Endodermal cell (in vitro differentiated cells): ENCODE measurements around the gene KLF3. TPM values are rescaled to one million over a fixed set of nuclear protein-coding genes. Genes with fewer than 3 reads are reported as not detected.

Experiments used
- DNase-seq: peaks from one replicate; pipeline ENCODE4 v3.0.0-alpha.2; 2017
- H3K27ac ChIP-seq: 2 replicates; pipeline ENCODE4 v1.5.1; 2013; ENCODE audit warnings: mild to moderate bottlenecking, low read depth, low read length, moderate library complexity
- H3K27me3 ChIP-seq: 2 replicates; pipeline ENCODE4 v1.6.1; 2013; ENCODE audit warnings: mild to moderate bottlenecking, low read length, moderate library complexity; ENCODE audit not compliant: insufficient read depth, control insufficient read depth, poor library complexity, severe bottlenecking
- H3K36me3 ChIP-seq: 2 replicates; pipeline ENCODE4 v1.7.0; 2013; ENCODE audit warnings: mild to moderate bottlenecking, low read length, moderate library complexity; ENCODE audit not compliant: control insufficient read depth, insufficient read depth
- H3K4me1 ChIP-seq: one replicate; pipeline ENCODE4 v1.7.0; 2013; ENCODE audit warnings: low read length; ENCODE audit not compliant: control insufficient read depth, insufficient read depth
- H3K4me3 ChIP-seq: 2 replicates; pipeline ENCODE4 v1.5.1; 2013; ENCODE audit warnings: mild to moderate bottlenecking, low read length, moderate library complexity
- H3K9ac ChIP-seq: 2 replicates; pipeline ENCODE4 v1.6.1; 2013; ENCODE audit warnings: mild to moderate bottlenecking, low read length, moderate library complexity; ENCODE audit not compliant: poor library complexity, severe bottlenecking; ENCODE audit errors: extremely low read depth
- H3K9me3 ChIP-seq: 2 replicates; pipeline ENCODE4 v1.6.1; 2013; ENCODE audit warnings: mild to moderate bottlenecking, low read length, moderate library complexity; ENCODE audit not compliant: control insufficient read depth
- H3K27ac Mint-ChIP-seq: 2 replicates; pipeline ENCODE4 v1.8.0; 2020; ENCODE audit warnings: mixed read lengths
- H3K27me3 Mint-ChIP-seq: 2 replicates; pipeline ENCODE4 v1.8.0; 2021; ENCODE audit warnings: mild to moderate bottlenecking, mixed read lengths; ENCODE audit not compliant: insufficient read depth
- H3K36me3 Mint-ChIP-seq: 2 replicates; pipeline ENCODE4 v1.8.0; 2020; ENCODE audit warnings: low read depth, mixed read lengths
- H3K4me1 Mint-ChIP-seq: 2 replicates; pipeline ENCODE4 v1.8.0; 2020; ENCODE audit warnings: mixed read lengths
- H3K4me3 Mint-ChIP-seq: 2 replicates; pipeline ENCODE4 v1.8.0; 2020; ENCODE audit warnings: mild to moderate bottlenecking, moderate library complexity, mixed read lengths
- H3K9me3 Mint-ChIP-seq: 2 replicates; pipeline ENCODE4 v1.8.0; 2020; ENCODE audit warnings: mild to moderate bottlenecking, mixed read lengths
- WGBS, 2 experiments: methylation state at CpG; one replicate each; pipeline versions ENCODE4 v1.1.5 to v1.1.7; 2013; ENCODE audit warnings: missing lambda C conversion rate in 2 of 2, mixed read lengths in 1 of 2; ENCODE audit not compliant: insufficient coverage in 1 of 2, insufficient read length in 1 of 2; 5-methylcytosine and 5-hydroxymethylcytosine counted together
- total RNA-seq, 2 donors: library from RNA; stranded (reverse); fragmentation: NEBNext Ultra II Directional in 1 of 2; extraction: Animal tissue kit (Norgen Biotek cat#: 25700) in 1 of 2; gene quantifications; 2 replicates in 1 of 2; 3 replicates in 1 of 2; pipeline ENCODE4 v1.2.1, GENCODE V29; 2021
- TF ChIP-seq, protein P1 (sequence below): fragments of 200-600 bp; sonication (generic); conservative IDR thresholded peaks from 2 replicates; pipeline ENCODE4 v1.5.0; 2021; ENCODE audit warnings: antibody characterized with exemption, mild to moderate bottlenecking

KLF3 gene
- total RNA-seq, 2 donors from 2014 or later, result 20.7 to 28.2 TPM

- peaks cover 22% of the 10 kb centered on the region for H3K9me3 Mint-ChIP-seq
- Histone ChIP-seq H3K9ac (no peak overlapping the region), H3K4me3 (no peak overlapping the region), H3K9me3 (peaks cover 16% of the 10 kb centered on the region), H3K27me3 (no peaks in the 10 kb centered on the region), H3K27ac (no peak overlapping the region), H3K36me3 (no peaks in the 10 kb centered on the region), H3K4me1 (no peaks in the 10 kb centered on the region)
- peaks cover 1% of the 10 kb centered on the region for H3K36me3 Mint-ChIP-seq
- TF ChIP-seq, protein P1, sequence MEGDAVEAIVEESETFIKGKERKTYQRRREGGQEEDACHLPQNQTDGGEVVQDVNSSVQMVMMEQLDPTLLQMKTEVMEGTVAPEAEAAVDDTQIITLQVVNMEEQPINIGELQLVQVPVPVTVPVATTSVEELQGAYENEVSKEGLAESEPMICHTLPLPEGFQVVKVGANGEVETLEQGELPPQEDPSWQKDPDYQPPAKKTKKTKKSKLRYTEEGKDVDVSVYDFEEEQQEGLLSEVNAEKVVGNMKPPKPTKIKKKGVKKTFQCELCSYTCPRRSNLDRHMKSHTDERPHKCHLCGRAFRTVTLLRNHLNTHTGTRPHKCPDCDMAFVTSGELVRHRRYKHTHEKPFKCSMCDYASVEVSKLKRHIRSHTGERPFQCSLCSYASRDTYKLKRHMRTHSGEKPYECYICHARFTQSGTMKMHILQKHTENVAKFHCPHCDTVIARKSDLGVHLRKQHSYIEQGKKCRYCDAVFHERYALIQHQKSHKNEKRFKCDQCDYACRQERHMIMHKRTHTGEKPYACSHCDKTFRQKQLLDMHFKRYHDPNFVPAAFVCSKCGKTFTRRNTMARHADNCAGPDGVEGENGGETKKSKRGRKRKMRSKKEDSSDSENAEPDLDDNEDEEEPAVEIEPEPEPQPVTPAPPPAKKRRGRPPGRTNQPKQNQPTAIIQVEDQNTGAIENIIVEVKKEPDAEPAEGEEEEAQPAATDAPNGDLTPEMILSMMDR, result no peak
- no peak overlapping the region for H3K4me3 Mint-ChIP-seq
- WGBS, 2 experiments, result 100% methylated on average over 2 of the region's 2 CpGs; no CpG with 5 or more reads in 1 of the 2 experiments
- peaks cover 2% of the 10 kb centered on the region for H3K27me3 Mint-ChIP-seq
- H3K4me1 Mint-ChIP-seq, result no peaks in the 10 kb centered on the region
- H3K27ac Mint-ChIP-seq, result no peak overlapping the region
- DNase-seq, result no peak
Observed at GRCh38 chr4:38710053-38710452, 46.1 kb downstream of the KLF3 start.

- no peak for DNase-seq
- Mint-ChIP-seq H3K9me3 (peaks cover 27% of the 10 kb centered on the region), H3K27me3 (no peaks in the 10 kb centered on the region), H3K36me3 (peaks cover 1% of the 10 kb centered on the region), H3K27ac (no peak overlapping the region), H3K4me3 (no peak overlapping the region), H3K4me1 (no peaks in the 10 kb centered on the region)
- H3K27ac ChIP-seq, result no peak overlapping the region
- no peak overlapping the region for H3K9ac ChIP-seq
- H3K27me3 ChIP-seq, result no peaks in the 10 kb centered on the region
- TF ChIP-seq, protein P1, result no peak
- no peaks in the 10 kb centered on the region for H3K4me1 ChIP-seq
- H3K9me3 ChIP-seq, result peaks cover 20% of the 10 kb centered on the region
- WGBS, 2 experiments, result 83% methylated on average over 1 of the region's 2 CpGs; no CpG with 5 or more reads in 1 of the 2 experiments
- H3K36me3 ChIP-seq, result no peaks in the 10 kb centered on the region
- H3K4me3 ChIP-seq, result no peak overlapping the region
Observed at GRCh38 chr4:38711066-38711465, 47.1 kb downstream of the KLF3 start.

DNA sequence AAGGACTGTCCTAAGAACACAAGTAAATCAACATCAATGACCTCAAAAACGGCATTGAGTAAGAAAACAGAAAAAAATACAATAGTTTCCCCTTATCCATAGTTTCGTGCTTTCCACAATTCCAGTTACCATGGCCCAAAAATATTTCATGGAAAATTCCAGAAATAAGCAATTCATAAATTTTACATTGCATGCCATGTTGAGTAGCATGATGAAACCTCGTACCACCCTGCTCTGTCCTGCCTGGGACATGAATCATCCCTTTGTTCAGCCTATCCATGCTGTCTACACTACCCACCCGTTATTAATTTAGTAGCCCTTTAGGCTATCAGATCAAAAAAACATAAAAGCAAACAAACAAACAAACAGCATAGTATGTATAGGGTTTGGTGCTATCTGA is 51.1 kb downstream of the KLF3 start:
- Mint-ChIP-seq H3K27ac (no peak overlapping the region), H3K9me3 (peaks cover 27% of the 10 kb centered on the region), H3K36me3 (peaks cover 1% of the 10 kb centered on the region), H3K4me3 (no peak overlapping the region), H3K27me3 (no peaks in the 10 kb centered on the region), H3K4me1 (no peaks in the 10 kb centered on the region)
- 80 to 84% methylated on average over 3 to 4 of the region's 4 CpGs for WGBS, 2 experiments
- Histone ChIP-seq H3K4me3 (no peak overlapping the region), H3K9ac (no peak overlapping the region), H3K4me1 (no peaks in the 10 kb centered on the region), H3K9me3 (peaks cover 20% of the 10 kb centered on the region), H3K27me3 (no peaks in the 10 kb centered on the region), H3K36me3 (no peaks in the 10 kb centered on the region), H3K27ac (no peak overlapping the region)
- TF ChIP-seq, protein P1, result no peak
- no peak for DNase-seq
